ENCODE measurements around the gene STRA8. TPM values are rescaled to one million over a fixed set of nuclear protein-coding genes. Genes with fewer than 3 reads are reported as not detected.
A peak's percentile ranks its signal among the peaks of the same experiment; 100 is the strongest.

Gene STRA8
- total RNA-seq, 1 donor from 2014 or later, result not detected

GRCh38 chr7:135213831-135214230, 19.8 kb upstream of the STRA8 start:
- intact Hi-C loops (cut with DNase I), result no loop called here
- H3K4me3 ChIP-seq, result no peak overlapping the region
- H3K4me1 ChIP-seq, result peaks cover 21% of the 10 kb centered on the region
- TF ChIP-seq POLR2AphosphoS5 (IDR thresholded peaks at IDR 0.05; ENCODE audit: insufficient read depth in 1 of 2, low read depth in 1 of 2), result no peak
- TF ChIP-seq POLR2A (IDR thresholded peaks at IDR 0.05), result no peak
- no peak for TF ChIP-seq CTCF (IDR thresholded peaks at IDR 0.05)
- peak in 1 of 2 donors; percentile 70 for DNase-seq (ENCODE audit: extremely low spot score in 2 of 2)
- no peak overlapping the region for H3K27ac ChIP-seq
- H3K9me3 ChIP-seq, result no peaks in the 10 kb centered on the region
- no peaks in the 10 kb centered on the region for H3K36me3 ChIP-seq
- H3K27me3 ChIP-seq, result no peaks in the 10 kb centered on the region

- peak in 1 of 2 donors; percentile 44 for DNase-seq (ENCODE audit: extremely low spot score in 2 of 2)
- no peak overlapping the region for H3K27ac ChIP-seq
- intact Hi-C loops (cut with DNase I), result no loop called here
- no peaks in the 10 kb centered on the region for H3K36me3 ChIP-seq
- H3K4me3 ChIP-seq, result no peak overlapping the region
- H3K27me3 ChIP-seq, result no peaks in the 10 kb centered on the region
- no peak for TF ChIP-seq POLR2A (IDR thresholded peaks at IDR 0.05)
- TF ChIP-seq CTCF (IDR thresholded peaks at IDR 0.05), result no peak
- TF ChIP-seq POLR2AphosphoS5 (IDR thresholded peaks at IDR 0.05; ENCODE audit: insufficient read depth in 1 of 2, low read depth in 1 of 2), result no peak
- no peaks in the 10 kb centered on the region for H3K9me3 ChIP-seq
- H3K4me1 ChIP-seq, result peaks cover 7% of the 10 kb centered on the region
Observed at GRCh38 chr7:135215180-135215579, 18.5 kb upstream of the STRA8 start.

- no peak for TF ChIP-seq POLR2AphosphoS5 (IDR thresholded peaks at IDR 0.05; ENCODE audit: insufficient read depth in 1 of 2, low read depth in 1 of 2)
- no peak for TF ChIP-seq POLR2A (IDR thresholded peaks at IDR 0.05)
- TF ChIP-seq CTCF (IDR thresholded peaks at IDR 0.05), result no peak
- intact Hi-C loops (cut with DNase I), result no loop called here
- H3K27ac ChIP-seq, result no peak overlapping the region
Observed at GRCh38 chr7:135215698-135216097, 17.9 kb upstream of the STRA8 start.

GRCh38 chr7:135217645-135218509, 15.8 kb upstream of the STRA8 start:
- intact Hi-C loops (cut with DNase I), result no loop called here
- H3K36me3 ChIP-seq, result no peaks in the 10 kb centered on the region
- no peak overlapping the region for H3K4me3 ChIP-seq
- no peaks in the 10 kb centered on the region for H3K27me3 ChIP-seq
- H3K27ac ChIP-seq, result no peak overlapping the region
- TF ChIP-seq POLR2AphosphoS5 (IDR thresholded peaks at IDR 0.05; ENCODE audit: insufficient read depth in 1 of 2, low read depth in 1 of 2) (no peak), POLR2A (IDR thresholded peaks at IDR 0.05) (no peak), CTCF (IDR thresholded peaks at IDR 0.05) (no peak)
- H3K9me3 ChIP-seq, result no peaks in the 10 kb centered on the region
- H3K4me1 ChIP-seq, result no peaks in the 10 kb centered on the region
- peak in 1 of 2 donors; percentile 52 for DNase-seq (ENCODE audit: extremely low spot score in 2 of 2)

More at GRCh38 chr7:135215698-135216097, 17.9 kb upstream of the STRA8 start:
- Histone ChIP-seq H3K36me3 (no peaks in the 10 kb centered on the region), H3K4me3 (no peak overlapping the region), H3K9me3 (no peaks in the 10 kb centered on the region), H3K27me3 (no peaks in the 10 kb centered on the region), H3K4me1 (peaks cover 2% of the 10 kb centered on the region)
- DNase-seq (ENCODE audit: extremely low spot score in 2 of 2), result no peak

- Histone ChIP-seq H3K36me3 (no peaks in the 10 kb centered on the region), H3K27ac (no peak overlapping the region), H3K9me3 (no peaks in the 10 kb centered on the region), H3K27me3 (no peaks in the 10 kb centered on the region), H3K4me3 (no peak overlapping the region), H3K4me1 (no peaks in the 10 kb centered on the region)
- DNase-seq (ENCODE audit: extremely low spot score in 2 of 2), result no peak
- intact Hi-C loops (cut with DNase I), result no loop called here
- TF ChIP-seq POLR2AphosphoS5 (IDR thresholded peaks at IDR 0.05; ENCODE audit: insufficient read depth in 1 of 2, low read depth in 1 of 2) (no peak), CTCF (IDR thresholded peaks at IDR 0.05) (no peak), POLR2A (IDR thresholded peaks at IDR 0.05) (no peak)
Observed at GRCh38 chr7:135224027-135224426, 9.6 kb upstream of the STRA8 start.

Measured in vagina (tissue), 2 donors.